Astrocyte of the spinal cord (primary cell): ENCODE data around the gene CNIH1.

Experiments used
- DNase-seq: peaks from one replicate; pipeline ENCODE4 v3.0.0; 2011; ENCODE audit warnings: low read depth, low spot score
- H3K4me3 ChIP-seq: 2 replicates; pipeline ENCODE4 v1.5.1; 2011; ENCODE audit warnings: low read depth, mild to moderate bottlenecking, low read length, moderate library complexity
- in situ Hi-C: cut with HindIII; loops from 2 replicates; pipeline ENCODE4 v1.10.0; 2017; ENCODE audit warnings: low sequenced_read_pairs
- TF ChIP-seq, protein P1 (sequence below): IDR thresholded peaks from 2 replicates; pipeline ENCODE4 v1.5.1; 2012; ENCODE audit warnings: low read depth, mild to moderate bottlenecking, low read length, inconsistent platforms

The CNIH1 gene

GRCh38 chr14:54435500-54435981 is 5.6 kb downstream of the CNIH1 start:
- DNase-seq = peak; percentile 50
- H3K4me3 ChIP-seq = no peak overlapping the region
- in situ Hi-C loops = no loop called here
- TF ChIP-seq, protein P1, sequence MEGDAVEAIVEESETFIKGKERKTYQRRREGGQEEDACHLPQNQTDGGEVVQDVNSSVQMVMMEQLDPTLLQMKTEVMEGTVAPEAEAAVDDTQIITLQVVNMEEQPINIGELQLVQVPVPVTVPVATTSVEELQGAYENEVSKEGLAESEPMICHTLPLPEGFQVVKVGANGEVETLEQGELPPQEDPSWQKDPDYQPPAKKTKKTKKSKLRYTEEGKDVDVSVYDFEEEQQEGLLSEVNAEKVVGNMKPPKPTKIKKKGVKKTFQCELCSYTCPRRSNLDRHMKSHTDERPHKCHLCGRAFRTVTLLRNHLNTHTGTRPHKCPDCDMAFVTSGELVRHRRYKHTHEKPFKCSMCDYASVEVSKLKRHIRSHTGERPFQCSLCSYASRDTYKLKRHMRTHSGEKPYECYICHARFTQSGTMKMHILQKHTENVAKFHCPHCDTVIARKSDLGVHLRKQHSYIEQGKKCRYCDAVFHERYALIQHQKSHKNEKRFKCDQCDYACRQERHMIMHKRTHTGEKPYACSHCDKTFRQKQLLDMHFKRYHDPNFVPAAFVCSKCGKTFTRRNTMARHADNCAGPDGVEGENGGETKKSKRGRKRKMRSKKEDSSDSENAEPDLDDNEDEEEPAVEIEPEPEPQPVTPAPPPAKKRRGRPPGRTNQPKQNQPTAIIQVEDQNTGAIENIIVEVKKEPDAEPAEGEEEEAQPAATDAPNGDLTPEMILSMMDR = no peak

DNA sequence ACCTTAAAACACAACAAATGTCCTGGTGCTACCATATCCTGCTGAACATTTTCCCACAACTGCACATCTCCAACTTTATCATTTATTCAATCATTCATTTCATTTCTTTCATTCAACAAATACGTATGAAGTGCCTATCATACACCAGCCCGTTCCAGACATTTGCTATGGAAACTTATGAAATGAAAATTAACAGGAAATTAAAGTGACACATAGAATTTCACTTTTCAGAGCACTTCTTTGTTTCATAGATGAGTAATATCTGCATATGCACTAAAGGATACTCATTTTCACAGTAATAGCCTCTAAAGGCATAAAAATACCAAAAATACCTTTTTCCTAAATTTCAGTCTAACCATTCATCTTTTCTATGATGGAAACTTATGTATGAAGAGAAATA is 12.6 kb downstream of the CNIH1 start:
- in situ Hi-C loops = no loop called here
- no peak for DNase-seq
- no peak overlapping the region for H3K4me3 ChIP-seq
- TF ChIP-seq, protein P1 = no peak

- TF ChIP-seq, protein P1 = no peak
- DNase-seq = no peak
- H3K4me3 ChIP-seq = no peak overlapping the region
- in situ Hi-C loops = no loop called here
Observed at GRCh38 chr14:54427871-54428270, 13.3 kb downstream of the CNIH1 start.

DNA sequence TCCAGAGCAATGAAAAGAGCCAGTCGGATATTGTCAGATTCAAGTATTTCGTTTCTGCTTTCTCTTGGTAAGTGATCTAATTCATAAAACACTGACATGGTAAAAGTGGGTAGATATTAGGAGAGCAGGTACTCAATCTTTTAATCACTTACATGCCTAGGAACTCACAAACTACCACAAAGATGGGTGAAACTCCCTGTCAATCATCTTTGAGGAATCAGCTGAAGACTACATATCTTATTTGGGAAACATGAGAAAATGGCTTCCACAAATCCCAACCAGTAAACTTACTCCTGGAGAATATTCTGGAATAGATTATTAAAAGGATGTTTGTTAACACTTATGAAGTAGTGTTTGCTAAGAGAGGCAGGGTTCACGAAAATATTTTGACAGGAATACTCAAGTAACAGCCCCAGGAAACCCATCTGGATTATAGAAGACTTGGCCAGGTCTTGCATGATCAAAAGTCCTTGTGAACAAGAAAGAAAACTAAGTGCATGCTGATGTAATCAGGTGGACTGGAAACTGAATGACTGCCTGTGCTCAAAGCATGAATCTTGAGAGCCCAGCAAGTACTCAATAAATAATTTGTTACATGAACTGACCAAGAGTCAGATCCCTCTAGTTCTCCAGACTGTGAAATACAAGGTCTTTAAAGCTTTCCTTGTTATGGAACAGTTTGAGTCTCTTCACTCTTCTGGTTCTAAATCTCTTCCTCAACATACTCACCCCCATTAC is 15.5 kb downstream of the CNIH1 start:
- TF ChIP-seq, protein P1 = no peak
- no peak overlapping the region for H3K4me3 ChIP-seq
- no peak for DNase-seq
- in situ Hi-C loops = no loop called here

DNA sequence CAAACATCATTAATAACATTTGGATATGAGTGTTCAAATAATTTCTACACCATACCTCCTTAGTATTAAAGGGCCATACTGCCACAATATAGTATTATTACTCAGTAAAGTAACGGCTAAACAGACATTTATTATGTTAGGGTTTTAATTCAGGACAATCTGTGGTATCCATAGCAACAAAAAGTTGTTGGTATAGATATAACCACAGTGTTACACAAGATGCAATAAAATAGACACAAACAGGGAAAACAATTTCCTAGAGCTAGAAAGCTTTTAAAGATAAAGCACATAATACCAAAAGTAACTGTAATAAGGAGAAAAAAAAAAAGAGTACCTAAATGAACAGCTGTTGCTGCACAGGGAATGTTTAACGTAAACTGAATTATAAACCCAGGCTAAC is 16.1 kb downstream of the CNIH1 start:
- no peak overlapping the region for H3K4me3 ChIP-seq
- no peak for DNase-seq
- TF ChIP-seq, protein P1 = no peak
- in situ Hi-C loops = no loop called here

DNA sequence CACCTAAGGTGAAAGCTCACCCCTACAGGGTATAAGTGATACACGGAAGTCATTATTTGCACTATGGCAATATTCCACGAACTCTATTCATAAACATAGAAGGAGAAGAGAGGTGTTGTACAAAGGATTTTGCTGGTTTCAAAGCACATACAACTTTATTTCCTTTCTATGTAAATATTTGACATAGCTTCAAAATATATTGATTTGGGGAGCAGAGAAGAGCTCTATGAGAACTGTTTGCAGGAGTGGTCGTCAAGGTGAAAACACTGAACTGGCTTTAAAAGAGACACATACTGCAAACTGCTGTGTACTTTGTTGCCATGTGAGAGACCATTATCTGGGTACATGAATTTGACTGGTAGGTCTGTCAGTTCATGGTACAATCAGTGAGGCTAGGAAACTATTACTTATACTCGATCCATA is 16.7 kb downstream of the CNIH1 start:
- DNase-seq = no peak
- no peak overlapping the region for H3K4me3 ChIP-seq
- in situ Hi-C loops = no loop called here
- TF ChIP-seq, protein P1 = no peak

DNA sequence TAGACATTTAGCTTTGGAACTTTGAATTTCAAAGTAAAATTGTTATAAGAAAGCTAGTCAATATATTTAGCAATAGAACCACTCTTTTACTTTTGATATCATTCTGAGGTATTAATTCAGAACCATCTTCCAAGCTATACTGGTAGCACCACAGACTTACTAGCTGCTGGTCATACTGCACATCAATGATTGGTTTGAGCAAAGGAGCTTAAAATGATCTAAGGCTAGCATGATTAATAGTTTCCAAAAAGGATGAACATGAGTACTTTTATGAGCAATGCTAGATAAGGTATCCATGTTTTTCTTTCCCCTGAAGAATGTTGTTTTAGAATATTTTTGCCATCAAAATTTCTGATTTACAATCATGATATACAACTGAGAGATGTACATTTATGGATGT is 17.2 kb downstream of the CNIH1 start:
- DNase-seq = no peak
- in situ Hi-C loops = no loop called here
- TF ChIP-seq, protein P1 = no peak
- no peak overlapping the region for H3K4me3 ChIP-seq
